Breast epithelium (tissue), 4 donors: ENCODE results near the gene PEMT. TPM values are rescaled to one million over a fixed set of nuclear protein-coding genes. Genes with fewer than 3 reads are reported as not detected.

Source experiments
- DNase-seq, 2 donors: peaks; one replicate each; pipeline ENCODE4 v3.0.0-alpha.2; 2019; ENCODE audit warnings: low spot score in 2 of 2
- H3K27ac ChIP-seq, 2 donors: fragments of 200-600 bp; sonication (generic) in 1 of 2; one replicate each; pipeline ENCODE4 v1.5.1; 2016 to 2019; ENCODE audit warnings: mild to moderate bottlenecking in 1 of 2
- H3K27me3 ChIP-seq, 2 donors: fragments of 200-600 bp; sonication (generic) in 1 of 2; one replicate each; pipeline versions ENCODE4 v1.5.1 to v1.6.0; 2017 to 2019; ENCODE audit warnings: control low read depth in 1 of 2, mild to moderate bottlenecking in 1 of 2
- H3K36me3 ChIP-seq: fragments of 200-600 bp; one replicate; pipeline ENCODE4 v1.5.1; 2019
- H3K4me1 ChIP-seq, 2 donors: fragments of 200-600 bp; sonication (generic); one replicate each; pipeline ENCODE4 v1.5.1; 2016 to 2019; ENCODE audit warnings: control low read depth in 1 of 2
- H3K4me3 ChIP-seq, 3 donors: fragments of 200-600 bp; sonication (generic); 1 replicate in 2 of 3; 2 replicates in 1 of 3; pipeline ENCODE4 v1.5.1; 2016 to 2019; ENCODE audit warnings: mild to moderate bottlenecking in 3 of 3, moderate library complexity in 2 of 3
- H3K9me3 ChIP-seq, 2 donors: fragments of 200-600 bp; sonication (generic) in 1 of 2; one replicate each; pipeline ENCODE4 v1.5.1; 2016 to 2019; ENCODE audit warnings: control low read depth in 1 of 2
- CTCF ChIP-seq, 3 donors: fragments of 450-650 bp; IDR thresholded peaks; one replicate each; pipeline ENCODE4 v1.5.1; 2016 to 2017; ENCODE audit warnings: antibody characterized with exemption in 3 of 3, mild to moderate bottlenecking in 3 of 3, moderate library complexity in 3 of 3
- POLR2A ChIP-seq: fragments of 450-650 bp; IDR thresholded peaks from one replicate; pipeline ENCODE4 v1.6.1; 2016; ENCODE audit warnings: antibody characterized with exemption, mild to moderate bottlenecking, moderate library complexity
- POLR2AphosphoS5 ChIP-seq, 3 donors: sonication (generic); formaldehyde crosslinking; IDR thresholded peaks; one replicate each; pipeline ENCODE4 v1.6.1; 2017; ENCODE audit warnings: antibody characterized with exemption in 3 of 3
- intact Hi-C: fragments of 100-400 bp; cut with DNase I; formaldehyde crosslinking; loops from one replicate; pipeline ENCODE4 v1.15.1; 2023; ENCODE audit warnings: low total_unique reads
- total RNA-seq, 3 donors: library from RNA; depleted of rRNA; stranded (reverse); fragments of >200 nt; gene quantifications; one replicate each; pipeline ENCODE4 v1.1.0, GENCODE V29; 2016

Gene PEMT
- total RNA-seq, 3 donors from 2014 or later: 37.3 to 151 (median 52.4) TPM

- DNase-seq: peak; percentile 40 to 55
- intact Hi-C loops: loop anchor here (10.0 kb wide), 2 partner anchors 150 to 1280 kb away; partner anchors contain the start of genes NCOR1 and PIGL
These were observed 97.0 kb downstream of the PEMT start for GRCh38 chr17:17494499-17494869.

GRCh38 chr17:17493986-17494466, 97.5 kb downstream of the PEMT start:
- Histone ChIP-seq H3K27ac (peak overlapping the region; percentile 60 to 84), H3K9me3 (no peaks in the 10 kb centered on the region), H3K27me3 (no peaks in the 10 kb centered on the region), H3K36me3 (no peaks in the 10 kb centered on the region), H3K4me1 (no peaks in the 10 kb centered on the region), H3K4me3 (peak overlapping the region; percentile 65 to 77 (median 70))
- intact Hi-C loops: loop anchor here (10.0 kb wide), 2 partner anchors 151 to 1279 kb away; partner anchors contain the start of genes NCOR1 and PIGL
- no peak for TF ChIP-seq CTCF (IDR thresholded peaks at IDR 0.05)
- TF ChIP-seq POLR2A: no peak
- no peak for TF ChIP-seq POLR2AphosphoS5 (IDR thresholded peaks at IDR 0.05)
- DNase-seq: peak in 1 of 2 donors; percentile 10

More at GRCh38 chr17:17494499-17494869, 97.0 kb downstream of the PEMT start:
- H3K9me3 ChIP-seq: no peaks in the 10 kb centered on the region
- no peaks in the 10 kb centered on the region for H3K36me3 ChIP-seq
- no peak for TF ChIP-seq POLR2AphosphoS5 (IDR thresholded peaks at IDR 0.05)
- no peak for TF ChIP-seq POLR2A
- TF ChIP-seq CTCF (IDR thresholded peaks at IDR 0.05): no peak
- no peaks in the 10 kb centered on the region for H3K4me1 ChIP-seq
- H3K4me3 ChIP-seq: peak overlapping the region; percentile 65 to 77 (median 70)
- peak overlapping the region; percentile 80 to 83 for H3K27ac ChIP-seq
- no peaks in the 10 kb centered on the region for H3K27me3 ChIP-seq

GRCh38 chr17:17493249-17493985, 98.1 kb downstream of the PEMT start:
- no peaks in the 10 kb centered on the region for H3K4me1 ChIP-seq
- intact Hi-C loops: loop anchor here (10.0 kb wide), 2 partner anchors 151 to 1279 kb away; partner anchors contain the start of genes NCOR1 and PIGL

DNA sequence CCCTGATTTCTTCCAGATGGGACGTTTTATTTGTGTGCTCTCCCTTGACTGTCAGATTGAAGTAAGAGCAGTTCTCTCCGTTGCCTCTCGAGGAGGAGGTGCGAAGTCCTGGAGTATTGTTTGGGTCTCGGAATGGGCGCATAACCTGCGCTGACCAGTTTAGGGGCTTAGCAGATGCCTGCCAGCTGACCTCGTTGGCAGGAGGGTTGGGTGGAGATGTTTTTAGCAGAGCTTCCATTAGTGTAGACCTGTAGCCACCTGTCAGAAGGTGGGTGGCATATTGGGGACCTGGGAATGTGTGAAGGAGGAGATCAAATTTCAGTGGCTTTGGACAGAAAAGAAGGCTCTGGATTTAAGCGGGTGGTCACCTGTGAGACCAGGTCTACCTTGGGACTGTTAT, 98.9 kb downstream of the PEMT start:
- no peaks in the 10 kb centered on the region for H3K36me3 ChIP-seq
- H3K4me3 ChIP-seq: no peak overlapping the region
- peak overlapping the region; percentile 60 to 84 for H3K27ac ChIP-seq
- H3K27me3 ChIP-seq: no peaks in the 10 kb centered on the region
- no peaks in the 10 kb centered on the region for H3K9me3 ChIP-seq
- no peaks in the 10 kb centered on the region for H3K4me1 ChIP-seq
- intact Hi-C loops: loop anchor here (10.0 kb wide), 2 partner anchors 152 to 1278 kb away; partner anchors contain the start of genes NCOR1 and PIGL
- DNase-seq: no peak
- no peak for TF ChIP-seq POLR2A
- TF ChIP-seq CTCF (IDR thresholded peaks at IDR 0.05): no peak
- no peak for TF ChIP-seq POLR2AphosphoS5 (IDR thresholded peaks at IDR 0.05)

More at GRCh38 chr17:17493249-17493985, 98.1 kb downstream of the PEMT start:
- Histone ChIP-seq H3K27me3 (no peaks in the 10 kb centered on the region), H3K4me3 (peak overlapping the region; percentile 65 to 77 (median 70)), H3K27ac (peak overlapping the region; percentile 60 to 84), H3K36me3 (no peaks in the 10 kb centered on the region), H3K9me3 (no peaks in the 10 kb centered on the region)
- peak in 1 of 2 donors; percentile 64 for DNase-seq
- TF ChIP-seq CTCF (IDR thresholded peaks at IDR 0.05): no peak
- TF ChIP-seq POLR2AphosphoS5 (IDR thresholded peaks at IDR 0.05): no peak
- TF ChIP-seq POLR2A: no peak

- Histone ChIP-seq H3K4me3 (no peak overlapping the region), H3K9me3 (no peaks in the 10 kb centered on the region), H3K4me1 (no peaks in the 10 kb centered on the region), H3K36me3 (no peaks in the 10 kb centered on the region), H3K27me3 (no peaks in the 10 kb centered on the region), H3K27ac (no peak overlapping the region)
- peak in 1 of 2 donors; percentile 38 for DNase-seq
- no peak for TF ChIP-seq POLR2A
- no peak for TF ChIP-seq POLR2AphosphoS5 (IDR thresholded peaks at IDR 0.05)
- no peak for TF ChIP-seq CTCF (IDR thresholded peaks at IDR 0.05)
- intact Hi-C loops: loop anchor here (10.0 kb wide), 2 partner anchors 153 to 1277 kb away; partner anchors contain the start of genes NCOR1 and PIGL
These were observed 99.4 kb downstream of the PEMT start for GRCh38 chr17:17492085-17492484.
